ENCODE data around the gene CDC42BPG.

The CDC42BPG gene

GRCh38 chr11:64835616-64836447 lies 8.6 kb downstream of the CDC42BPG start:
- no peaks in the 10 kb centered on the region for H3K4me1 ChIP-seq (ENCODE audit: insufficient read depth, low read length)

DNA sequence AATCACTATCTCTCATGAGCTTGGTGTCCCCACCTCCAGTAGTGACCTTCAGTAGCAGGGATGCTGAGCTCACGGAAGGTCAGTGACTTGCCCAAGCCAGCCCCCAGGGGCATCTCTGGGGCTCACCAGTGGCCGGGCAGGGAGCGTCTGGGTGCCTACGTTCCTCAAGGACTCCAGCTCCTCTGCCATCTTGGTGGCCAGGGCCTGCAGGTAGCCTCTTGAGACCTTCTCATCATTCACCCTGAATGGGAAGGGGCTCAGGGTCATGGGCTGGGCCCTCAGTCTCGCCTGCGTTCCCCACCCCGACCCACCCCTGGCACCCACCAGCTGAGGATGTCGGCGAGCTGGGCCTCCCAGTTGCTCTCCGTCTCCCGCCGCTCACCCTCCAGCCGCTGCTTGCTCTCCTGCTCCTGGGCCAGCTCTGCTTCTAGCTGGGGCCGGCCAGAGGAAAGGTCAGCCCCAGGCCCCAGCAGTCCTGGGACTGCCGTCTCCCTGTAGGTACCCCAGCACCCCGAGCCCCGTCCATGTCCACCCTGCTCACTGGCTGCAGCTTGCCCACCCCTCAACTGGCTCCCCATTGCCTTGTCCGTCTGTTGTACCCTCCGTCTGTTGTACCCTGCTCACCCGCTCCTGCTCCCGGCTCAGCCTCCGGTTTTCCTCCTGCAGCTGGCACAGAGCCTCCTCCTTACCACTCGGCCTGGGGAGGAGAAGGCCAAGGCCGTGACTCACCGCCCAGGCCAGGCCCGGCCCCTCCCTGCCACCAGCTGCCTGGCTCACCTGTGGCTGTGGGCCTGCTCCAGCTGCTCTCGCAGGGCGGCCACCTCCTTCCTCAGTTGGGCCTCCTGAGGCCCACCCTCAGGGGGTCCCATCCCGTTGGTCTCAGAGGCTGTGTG lies 9.5 kb downstream of the CDC42BPG start:
- Histone ChIP-seq H3K4me3 (ENCODE audit: low read length) (no peak overlapping the region), H3K4me1 (ENCODE audit: insufficient read depth, low read length) (no peaks in the 10 kb centered on the region), H3K27me3 (ENCODE audit: insufficient read depth, low read length) (peaks cover 34% of the 10 kb centered on the region), H2AFZ (ENCODE audit: low read depth, low read length) (no peak overlapping the region), H3K9me3 (ENCODE audit: low read length) (no peaks in the 10 kb centered on the region), H3K36me3 (ENCODE audit: insufficient read depth, low read length) (no peaks in the 10 kb centered on the region)

More at GRCh38 chr11:64835616-64836447, 8.6 kb downstream of the CDC42BPG start:
- H2AFZ ChIP-seq (ENCODE audit: low read depth, low read length): no peak overlapping the region
- peaks cover 34% of the 10 kb centered on the region for H3K27me3 ChIP-seq (ENCODE audit: insufficient read depth, low read length)
- no peaks in the 10 kb centered on the region for H3K9me3 ChIP-seq (ENCODE audit: low read length)
- H3K4me3 ChIP-seq (ENCODE audit: low read length): no peak overlapping the region
- no peaks in the 10 kb centered on the region for H3K36me3 ChIP-seq (ENCODE audit: insufficient read depth, low read length)

DNA sequence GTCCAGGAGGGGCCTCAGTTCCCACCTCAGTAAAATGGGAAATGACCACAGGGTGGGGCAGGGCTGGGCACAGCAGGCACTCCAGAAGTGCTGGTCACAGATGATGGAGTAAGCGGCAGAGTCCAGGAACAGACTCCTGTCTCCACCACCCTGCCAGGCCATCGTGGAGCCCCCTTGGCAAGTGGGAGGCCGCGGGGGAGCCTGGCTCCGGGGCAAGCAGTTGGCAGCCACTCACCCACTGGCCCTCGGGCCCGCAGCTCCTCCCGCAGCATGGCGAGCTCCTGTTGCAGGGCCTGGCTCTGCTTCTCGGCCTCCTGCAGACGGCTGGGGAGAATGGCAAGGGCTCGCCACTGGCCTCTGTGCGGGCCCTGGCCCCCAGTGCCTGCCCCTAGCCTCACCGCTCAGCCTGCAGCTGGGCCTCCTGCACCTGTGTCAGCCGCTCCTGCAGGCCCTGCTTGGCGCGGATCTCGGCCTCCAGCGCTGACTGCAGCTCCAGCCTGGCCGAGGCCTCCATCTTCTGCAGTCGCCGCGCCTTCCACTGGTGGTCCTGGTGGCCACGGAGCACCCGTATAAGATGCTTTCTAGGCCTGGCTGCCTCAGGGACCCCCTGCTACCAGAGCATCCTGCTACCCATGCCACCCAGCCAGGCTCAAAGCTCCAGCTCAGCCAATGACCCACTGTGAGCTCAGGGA lies 10.3 kb downstream of the CDC42BPG start:
- H3K4me1 ChIP-seq (ENCODE audit: insufficient read depth, low read length): no peaks in the 10 kb centered on the region
- H3K4me3 ChIP-seq (ENCODE audit: low read length): no peak overlapping the region
- H3K36me3 ChIP-seq (ENCODE audit: insufficient read depth, low read length): no peaks in the 10 kb centered on the region
- H3K9me3 ChIP-seq (ENCODE audit: low read length): no peaks in the 10 kb centered on the region
- H3K27me3 ChIP-seq (ENCODE audit: insufficient read depth, low read length): peaks cover 34% of the 10 kb centered on the region
- H2AFZ ChIP-seq (ENCODE audit: low read depth, low read length): no peak overlapping the region

- Histone ChIP-seq H3K9me3 (ENCODE audit: low read length) (no peaks in the 10 kb centered on the region), H3K36me3 (ENCODE audit: insufficient read depth, low read length) (no peaks in the 10 kb centered on the region), H3K4me3 (ENCODE audit: low read length) (no peak overlapping the region), H3K4me1 (ENCODE audit: insufficient read depth, low read length) (no peaks in the 10 kb centered on the region), H2AFZ (ENCODE audit: low read depth, low read length) (no peak overlapping the region), H3K27me3 (ENCODE audit: insufficient read depth, low read length) (peaks cover 34% of the 10 kb centered on the region)
Measured at GRCh38 chr11:64833509-64833908, 10.9 kb downstream of the CDC42BPG start.

DNA sequence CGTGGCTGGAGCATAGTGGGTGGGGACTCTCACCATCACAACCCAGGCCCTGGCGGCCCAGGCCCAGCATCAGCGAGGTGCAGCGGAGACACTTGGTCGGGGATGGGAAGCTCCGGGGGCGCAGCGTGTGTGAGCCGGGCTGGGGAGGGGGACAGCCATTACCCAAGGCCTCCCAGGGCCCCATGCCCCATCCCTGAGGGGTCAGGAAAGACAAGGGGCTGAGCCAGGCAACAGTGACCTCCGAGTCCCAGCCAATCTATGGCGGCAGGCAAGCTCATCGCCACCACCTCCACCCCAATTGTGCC lies 11.3 kb downstream of the CDC42BPG start:
- no peaks in the 10 kb centered on the region for H3K36me3 ChIP-seq (ENCODE audit: insufficient read depth, low read length)
- H3K9me3 ChIP-seq (ENCODE audit: low read length): no peaks in the 10 kb centered on the region
- no peak overlapping the region for H3K4me3 ChIP-seq (ENCODE audit: low read length)
- H3K27me3 ChIP-seq (ENCODE audit: insufficient read depth, low read length): peaks cover 34% of the 10 kb centered on the region
- no peaks in the 10 kb centered on the region for H3K4me1 ChIP-seq (ENCODE audit: insufficient read depth, low read length)
- no peak overlapping the region for H2AFZ ChIP-seq (ENCODE audit: low read depth, low read length)

DNA sequence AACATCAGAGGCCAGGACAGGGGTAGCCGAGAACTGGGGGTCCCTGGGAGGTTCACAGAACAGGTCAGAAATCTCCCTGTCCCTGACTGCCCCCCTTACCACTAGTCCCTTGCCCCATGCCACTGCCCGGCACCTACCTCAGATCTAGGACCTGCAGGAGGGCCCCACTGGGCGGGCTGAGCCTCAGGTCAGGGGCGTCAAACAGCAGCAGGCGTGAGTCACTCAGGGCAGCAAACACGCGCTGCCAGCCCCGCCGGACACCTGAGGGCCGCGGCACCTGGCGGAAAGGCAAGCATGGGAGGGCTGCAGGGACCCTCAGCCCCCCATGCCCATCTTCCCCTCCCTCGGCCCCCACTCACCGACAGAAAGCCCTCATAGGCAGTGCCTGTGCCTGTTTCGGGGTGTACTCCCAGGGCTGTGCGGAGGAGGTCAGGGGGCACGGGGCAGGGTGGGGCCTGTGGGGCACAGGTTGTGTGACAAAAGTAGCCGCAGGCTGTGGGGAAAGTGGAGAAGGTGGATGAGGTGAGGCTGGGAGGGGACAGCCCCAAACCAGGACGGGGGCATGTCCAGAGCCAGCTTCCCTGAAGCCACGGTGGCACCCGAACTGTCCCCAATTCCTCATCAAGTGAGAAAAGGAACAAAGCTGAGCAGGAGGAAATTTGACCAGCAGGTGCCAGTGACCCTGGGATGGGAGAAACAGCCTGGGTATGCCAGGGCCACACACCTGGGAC lies 11.8 kb downstream of the CDC42BPG start:
- Histone ChIP-seq H3K4me1 (ENCODE audit: insufficient read depth, low read length) (no peaks in the 10 kb centered on the region), H3K9me3 (ENCODE audit: low read length) (no peaks in the 10 kb centered on the region), H2AFZ (ENCODE audit: low read depth, low read length) (no peak overlapping the region), H3K27me3 (ENCODE audit: insufficient read depth, low read length) (peaks cover 34% of the 10 kb centered on the region), H3K36me3 (ENCODE audit: insufficient read depth, low read length) (no peaks in the 10 kb centered on the region), H3K4me3 (ENCODE audit: low read length) (no peak overlapping the region)

DNA sequence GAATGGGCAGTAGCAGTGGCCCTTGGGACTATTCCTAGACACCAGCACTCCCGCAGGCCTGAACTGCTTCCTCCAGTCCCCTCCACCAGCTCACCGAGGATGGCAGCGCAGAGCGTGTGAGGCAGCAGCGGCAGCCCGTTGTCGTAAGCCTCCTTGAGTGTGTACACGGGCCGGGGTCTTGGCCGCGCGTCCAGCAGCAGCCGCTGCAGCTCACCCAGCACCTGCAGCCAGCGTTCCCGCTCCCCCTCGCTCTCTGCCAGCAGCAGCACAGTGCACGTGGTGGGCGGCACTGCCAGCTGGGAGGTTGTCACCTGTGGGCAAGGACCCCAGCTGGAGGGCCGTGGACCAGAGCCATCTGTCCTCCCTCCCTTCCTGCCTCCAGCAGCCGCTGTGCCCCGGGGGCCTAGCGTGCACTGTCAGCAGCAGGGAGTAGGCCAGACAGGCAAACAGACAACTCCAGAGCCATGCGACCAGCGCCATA lies 13.0 kb downstream of the CDC42BPG start:
- peaks cover 34% of the 10 kb centered on the region for H3K27me3 ChIP-seq (ENCODE audit: insufficient read depth, low read length)
- no peak overlapping the region for H2AFZ ChIP-seq (ENCODE audit: low read depth, low read length)
- H3K4me1 ChIP-seq (ENCODE audit: insufficient read depth, low read length): no peaks in the 10 kb centered on the region
- H3K9me3 ChIP-seq (ENCODE audit: low read length): peaks cover 4% of the 10 kb centered on the region
- H3K36me3 ChIP-seq (ENCODE audit: insufficient read depth, low read length): no peaks in the 10 kb centered on the region
- no peak overlapping the region for H3K4me3 ChIP-seq (ENCODE audit: low read length)

GRCh38 chr11:64829536-64830251 lies 14.8 kb downstream of the CDC42BPG start:
- Histone ChIP-seq H3K4me3 (ENCODE audit: low read length) (no peak overlapping the region), H2AFZ (ENCODE audit: low read depth, low read length) (no peak overlapping the region), H3K36me3 (ENCODE audit: insufficient read depth, low read length) (no peaks in the 10 kb centered on the region), H3K9me3 (ENCODE audit: low read length) (peaks cover 4% of the 10 kb centered on the region), H3K4me1 (ENCODE audit: insufficient read depth, low read length) (no peaks in the 10 kb centered on the region), H3K27me3 (ENCODE audit: insufficient read depth, low read length) (peaks cover 24% of the 10 kb centered on the region)

GRCh38 chr11:64827451-64827839 lies 17.0 kb downstream of the CDC42BPG start:
- Histone ChIP-seq H3K9me3 (ENCODE audit: low read length) (peaks cover 4% of the 10 kb centered on the region), H3K36me3 (ENCODE audit: insufficient read depth, low read length) (no peaks in the 10 kb centered on the region), H3K4me3 (ENCODE audit: low read length) (no peak overlapping the region), H2AFZ (ENCODE audit: low read depth, low read length) (no peak overlapping the region), H3K4me1 (ENCODE audit: insufficient read depth, low read length) (no peaks in the 10 kb centered on the region), H3K27me3 (ENCODE audit: insufficient read depth, low read length) (peaks cover 7% of the 10 kb centered on the region)

DNA sequence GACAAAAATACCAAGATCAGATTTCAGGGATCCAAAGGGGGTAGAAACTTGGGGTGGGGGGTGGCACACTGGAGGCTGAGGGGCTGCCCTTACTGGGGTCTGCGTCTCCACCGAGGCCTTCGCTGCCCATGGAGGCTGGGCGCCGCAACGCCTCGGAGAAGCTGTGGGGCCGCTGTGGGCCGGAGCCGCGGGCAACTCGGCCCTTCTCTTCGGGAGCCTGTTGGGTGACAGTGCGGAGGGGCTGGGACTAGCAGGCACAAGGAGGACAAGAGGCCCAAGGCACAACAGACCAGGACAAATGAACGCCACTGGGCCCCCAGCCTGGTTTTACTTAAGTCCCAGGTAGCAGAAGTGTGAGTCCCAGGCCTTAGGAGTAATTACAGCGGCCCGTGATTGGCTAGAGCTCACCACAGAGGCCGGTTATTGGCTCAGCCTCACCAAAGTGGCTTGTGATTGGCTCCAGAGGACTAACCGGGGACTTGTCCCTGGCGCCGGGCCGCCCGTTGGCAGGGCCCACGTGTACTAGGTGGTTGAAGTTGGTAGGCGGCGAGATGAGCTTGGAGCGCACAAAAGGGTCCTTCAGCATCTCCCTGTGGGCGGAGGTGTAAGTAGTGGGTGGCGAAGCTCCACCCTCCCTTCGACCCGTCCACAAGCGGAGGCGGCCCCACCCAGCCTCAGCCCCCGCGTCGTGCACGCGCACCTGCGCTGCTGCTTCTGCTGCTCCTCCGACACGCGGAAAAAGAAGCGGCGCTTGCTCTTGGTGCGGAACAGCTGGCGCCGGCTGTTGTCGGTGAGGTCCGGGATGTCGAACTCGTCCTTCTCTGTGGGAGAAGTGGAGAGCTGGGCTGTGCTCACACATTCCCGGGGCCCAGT lies 17.6 kb downstream of the CDC42BPG start:
- Histone ChIP-seq H3K4me1 (ENCODE audit: insufficient read depth, low read length) (no peaks in the 10 kb centered on the region), H3K9me3 (ENCODE audit: low read length) (peaks cover 4% of the 10 kb centered on the region), H3K4me3 (ENCODE audit: low read length) (no peak overlapping the region), H3K36me3 (ENCODE audit: insufficient read depth, low read length) (no peaks in the 10 kb centered on the region), H2AFZ (ENCODE audit: low read depth, low read length) (no peak overlapping the region), H3K27me3 (ENCODE audit: insufficient read depth, low read length) (peaks cover under 1% of the 10 kb centered on the region)

DNA sequence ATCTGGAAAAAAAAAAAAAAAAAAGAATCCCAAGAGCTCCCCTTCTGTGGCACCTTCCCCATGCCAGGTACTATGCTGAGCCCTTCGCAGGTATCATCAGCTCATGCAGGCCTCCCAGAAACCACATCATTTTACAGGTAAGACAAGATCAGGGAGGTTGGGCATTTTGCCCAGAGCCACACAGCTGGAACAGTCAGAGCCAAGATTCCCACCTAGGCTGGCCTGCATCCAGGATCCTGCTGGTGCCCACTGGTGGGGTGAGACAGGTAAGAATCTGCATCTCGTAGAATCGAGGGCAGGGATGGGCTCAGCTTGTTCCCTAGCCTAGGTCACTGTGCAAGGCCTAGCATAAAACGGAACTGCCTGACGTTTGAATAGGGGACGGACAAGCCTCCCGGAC lies 18.4 kb downstream of the CDC42BPG start:
- Histone ChIP-seq H3K36me3 (ENCODE audit: insufficient read depth, low read length) (no peaks in the 10 kb centered on the region), H3K4me1 (ENCODE audit: insufficient read depth, low read length) (no peaks in the 10 kb centered on the region), H3K4me3 (ENCODE audit: low read length) (no peak overlapping the region), H3K9me3 (ENCODE audit: low read length) (peaks cover 4% of the 10 kb centered on the region), H2AFZ (ENCODE audit: low read depth, low read length) (no peak overlapping the region), H3K27me3 (ENCODE audit: insufficient read depth, low read length) (no peaks in the 10 kb centered on the region)
